B cell (primary cell): ENCODE results near the gene POLL. TPM values are rescaled to one million over a fixed set of nuclear protein-coding genes. Genes with fewer than 3 reads are reported as not detected.
"Not testable (repeated sequence)": the region's sequence is repeated elsewhere in the genome, so short reads cannot be mapped to it uniquely, and the experiment has no call there.

Experiments
- ATAC-seq: fragments of 200-7000 bp; cut with Tn5 transposase; one replicate; pipeline ENCODE4 v1.10.0; 2021; ENCODE audit warnings: low read depth, mild to moderate bottlenecking, moderate number of reproducible peaks, moderate library complexity
- CTCF ChIA-PET: fragments of 350-600 bp; sonication (Branson Sonifier 250); formaldehyde crosslinking; loops from one replicate; lab custom pipeline; 2021; ENCODE audit warnings: antibody characterized with exemption, inconsistent platforms; lab: Charles Lee
- POLR2A ChIA-PET: fragments of 350-600 bp; sonication (Branson Sonifier 250); formaldehyde crosslinking; loops from one replicate; lab custom pipeline; 2021; ENCODE audit warnings: antibody characterized with exemption; lab: Charles Lee
- DNase-seq: peaks from one replicate; pipeline ENCODE4 v3.0.0; 2013
- H2AFZ ChIP-seq: 2 replicates; pipeline ENCODE4 v1.6.1; 2012; ENCODE audit warnings: mild to moderate bottlenecking, low read depth, low read length; ENCODE audit not compliant: insufficient read depth, poor library complexity, severe bottlenecking
- H3K27ac ChIP-seq, 2 donors: 1 replicate in 1 of 2; 2 replicates in 1 of 2; pipeline ENCODE4 v1.5.1; 2012 to 2013; ENCODE audit warnings: low read length in 2 of 2, mild to moderate bottlenecking in 2 of 2, moderate library complexity in 1 of 2
- H3K27me3 ChIP-seq, 4 experiments: fragments of 200-600 bp in 1 of 4; sonication (generic) in 1 of 4; replicated peaks in 1 of 4; 1 replicate in 2 of 4; 2 replicates in 2 of 4; pipeline versions ENCODE4 v1.6.1 to v1.7.0; 2013 to 2016; ENCODE audit warnings: low read length in 3 of 4, mild to moderate bottlenecking in 2 of 4, mixed read lengths in 1 of 4, moderate library complexity in 1 of 4; ENCODE audit not compliant: insufficient read depth in 4 of 4, control insufficient read depth in 3 of 4; ENCODE audit errors: control extremely low read depth in 1 of 4
- H3K36me3 ChIP-seq, 2 experiments: replicated peaks in 1 of 2; 1 replicate in 1 of 2; 2 replicates in 1 of 2; pipeline versions ENCODE4 v1.6.1 to v1.7.1; 2013; ENCODE audit warnings: low read length in 1 of 2; ENCODE audit not compliant: insufficient read depth in 2 of 2, control insufficient read depth in 1 of 2; ENCODE audit errors: control extremely low read depth in 1 of 2, extremely low read depth in 1 of 2
- H3K4me1 ChIP-seq, 2 donors: fragments of 200-600 bp in 1 of 2; sonication (generic) in 1 of 2; 1 replicate in 1 of 2; 2 replicates in 1 of 2; pipeline versions ENCODE4 v1.5.1 to v1.6.1; 2013 to 2017; ENCODE audit warnings: low read length in 2 of 2; ENCODE audit not compliant: control insufficient read depth in 2 of 2, insufficient read depth in 2 of 2
- H3K4me2 ChIP-seq: replicated peaks from 2 replicates; pipeline ENCODE3; 2012; ENCODE audit warnings: mild to moderate bottlenecking, low read depth, low read length; ENCODE audit not compliant: poor library complexity, severe bottlenecking
- H3K4me3 ChIP-seq, 5 experiments: fragments of 200-600 bp in 1 of 5; sonication (generic) in 1 of 5; 1 replicate in 3 of 5; 2 replicates in 2 of 5; pipeline versions ENCODE4 v1.5.1 to v1.7.0; 2011 to 2016; ENCODE audit warnings: low read length in 4 of 5, mild to moderate bottlenecking in 4 of 5, low read depth in 2 of 5, control low read depth in 1 of 5, moderate library complexity in 1 of 5; ENCODE audit not compliant: insufficient read depth in 1 of 5; ENCODE audit errors: control extremely low read depth in 1 of 5, extremely low read depth in 1 of 5
- H3K79me2 ChIP-seq: fragments of 200-600 bp; sonication (generic); one replicate; pipeline ENCODE4 v1.6.0; 2016; ENCODE audit warnings: low read length; ENCODE audit not compliant: control insufficient read depth, insufficient read depth
- H3K9ac ChIP-seq: fragments of 200-600 bp; sonication (generic); 2 replicates; pipeline ENCODE4 v1.6.1; 2017; ENCODE audit warnings: mild to moderate bottlenecking, low read length, moderate library complexity
- H3K9me3 ChIP-seq, 3 donors: one replicate each; pipeline versions ENCODE4 v1.6.1 to v1.7.1; 2013; ENCODE audit warnings: low read length in 2 of 3; ENCODE audit not compliant: control insufficient read depth in 2 of 3, insufficient read depth in 1 of 3; ENCODE audit errors: control extremely low read depth in 1 of 3
- H4K20me1 ChIP-seq: 2 replicates; pipeline ENCODE4 v1.6.0; 2012; ENCODE audit warnings: mild to moderate bottlenecking, low read length; ENCODE audit not compliant: insufficient read depth, control insufficient read depth, poor library complexity, severe bottlenecking
- H3K27ac Mint-ChIP-seq: one replicate; pipeline ENCODE4 v1.8.0; 2021; ENCODE audit warnings: mixed read lengths
- H3K27me3 Mint-ChIP-seq: one replicate; pipeline ENCODE4 v1.8.0; 2021; ENCODE audit warnings: mixed read lengths
- H3K4me1 Mint-ChIP-seq: one replicate; pipeline ENCODE4 v1.8.0; 2021; ENCODE audit warnings: mixed read lengths
- H3K4me3 Mint-ChIP-seq: one replicate; pipeline ENCODE4 v1.8.0; 2021; ENCODE audit warnings: mixed read lengths
- H3K9me3 Mint-ChIP-seq: one replicate; pipeline ENCODE4 v1.8.0; 2022; ENCODE audit warnings: mixed read lengths; ENCODE audit not compliant: insufficient read depth
- CTCF ChIP-seq: fragments of 200-600 bp; IDR thresholded peaks from one replicate; pipeline ENCODE4 v1.8.0; 2022; ENCODE audit warnings: antibody characterized with exemption, mild to moderate bottlenecking
- EZH2 ChIP-seq: IDR thresholded peaks from 2 replicates; pipeline ENCODE4 v1.6.1; 2012; ENCODE audit warnings: borderline replicate concordance, low read depth, mild to moderate bottlenecking, moderate library complexity, low read length; ENCODE audit not compliant: insufficient read depth, poor library complexity, severe bottlenecking
- WGBS: methylation state at CpG from one replicate; pipeline ENCODE4 v1.1.5; 2013; ENCODE audit warnings: missing lambda C conversion rate; ENCODE audit not compliant: insufficient coverage; 5-methylcytosine and 5-hydroxymethylcytosine counted together
- intact Hi-C: fragments of 100-400 bp; cut with micrococcal nuclease; formaldehyde crosslinking; loops from one replicate; pipeline ENCODE4 v1.10.0; 2022
- polyA minus RNA-seq: library from RNA; depleted of rRNA, polyadenylated mRNA; stranded (reverse); fragments of >200 nt; gene quantifications from 2 replicates; pipeline ENCODE4 v1.2.3, GENCODE V29; 2012
- polyA plus RNA-seq: library from polyadenylated mRNA; depleted of rRNA; stranded (reverse); fragments of >200 nt; gene quantifications from 2 replicates; pipeline ENCODE4 v1.2.3, GENCODE V29; 2012
- total RNA-seq, 2 donors: library from RNA; stranded (reverse); fragments of 120-200 nt in 1 of 2; gene quantifications; 1 replicate in 1 of 2; 2 replicates in 1 of 2; pipeline versions ENCODE4 v1.2.3 to v1.2.4, GENCODE V29; 2013 to 2022

Gene POLL
- total RNA-seq = 46.7 TPM in 2 replicates
- 14.0 TPM for total RNA-seq (2013)
- polyA plus RNA-seq = 35.2 and 46.0 TPM in 2 replicates
- polyA minus RNA-seq = 18.2 and 21.0 TPM in 2 replicates

GRCh38 chr10:101587725-101588653 is at the start of gene POLL, which contains the start of gene DPCD:
Gene POLL (minus strand): TSS chr10:101588257. CDS start chr10:101587360, 897 bp downstream.
Gene DPCD (plus strand): TSS chr10:101588321. CDS start chr10:101588337, 16 bp downstream.
- DNase-seq (peak; percentile 92), ATAC-seq (peak; percentile 96)
- peak within 1 kb of the TSS; percentile 70 to 86 for H3K27ac ChIP-seq
- H3K4me3 ChIP-seq = peak within 1 kb of the TSS; percentile 57 to 95 (median 91)
- H2AFZ ChIP-seq = peak within 1 kb of the TSS; percentile 98
- no peaks in the 10 kb centered on the region for H3K9me3 ChIP-seq
- H3K4me1 Mint-ChIP-seq = peaks cover 21% of the 10 kb centered on the region
- H3K9me3 Mint-ChIP-seq = no peaks in the 10 kb centered on the region
- H3K27ac Mint-ChIP-seq = peak within 1 kb of the TSS; percentile 85
- WGBS = under 1% methylated on average over 40 of the region's 50 CpGs
- peak within 1 kb of the TSS; percentile 92 for H3K9ac ChIP-seq
- H3K36me3 ChIP-seq = peaks cover 2 to 8% of the 10 kb centered on the region in 2 experiments
- H3K79me2 ChIP-seq = peaks cover 17% of the 10 kb centered on the region
- intact Hi-C loops = loop anchor here (1.0 to 5.0 kb wide), 4 partner anchors 18 to 235 kb away; partner anchors contain the start of gene NPM3
- peaks cover 15 to 19% of the 10 kb centered on the region in 2 donors for H3K4me1 ChIP-seq
- TF ChIP-seq CTCF (no peak), EZH2 (no peak)
- peak within 1 kb of the TSS; percentile 83 for H3K4me2 ChIP-seq
- POLR2A ChIA-PET = interaction anchor here (0.7 to 1.1 kb wide), 3 partner anchors 18 to 1053 kb away, joined by 3 read pairs; partner anchors contain the start of gene HIF1AN
- no peaks in the 10 kb centered on the region for H3K27me3 Mint-ChIP-seq
- no peaks in the 10 kb centered on the region for H4K20me1 ChIP-seq
- CTCF ChIA-PET = interaction anchor here (0.6 to 1.5 kb wide), 4 partner anchors 16 to 578 kb away, joined by 4 to 7 read pairs (median 6); no protein-coding TSS in a partner anchor
- H3K27me3 ChIP-seq = no peaks in the 10 kb centered on the region
- peak within 1 kb of the TSS; percentile 96 for H3K4me3 Mint-ChIP-seq

DNA sequence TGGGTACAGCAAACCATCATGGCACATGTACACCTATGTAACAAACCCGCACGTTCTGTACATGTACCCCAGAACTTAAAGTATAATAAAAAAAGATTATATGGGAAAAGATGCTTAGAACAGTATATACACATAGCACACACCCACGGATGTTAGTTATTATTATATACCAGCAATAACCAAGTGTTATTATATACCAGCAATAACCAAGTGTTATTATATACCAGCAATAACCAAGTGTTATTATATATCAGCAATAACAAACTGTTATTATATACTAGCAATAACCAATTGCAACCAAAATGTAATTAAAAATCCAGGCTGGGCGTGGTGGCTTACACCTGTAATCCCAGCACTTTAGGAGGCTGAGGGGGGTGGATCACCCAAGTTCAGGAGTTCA is 45.5 kb upstream of the POLL start:
- H3K4me1 Mint-ChIP-seq, H3K27me3 ChIP-seq, H3K9ac ChIP-seq, H3K27me3 Mint-ChIP-seq, H2AFZ ChIP-seq, DNase-seq, H3K27ac Mint-ChIP-seq, H3K9me3 Mint-ChIP-seq, H3K4me2 ChIP-seq, CTCF ChIA-PET, POLR2A ChIA-PET, H3K4me3 ChIP-seq, H3K9me3 ChIP-seq, ATAC-seq, H3K4me3 Mint-ChIP-seq, intact Hi-C loops, H3K4me1 ChIP-seq, H3K27ac ChIP-seq: not testable (repeated sequence)
- H3K36me3 ChIP-seq = peaks cover 3 to 38% of the 10 kb centered on the region in 2 experiments
- H4K20me1 ChIP-seq = peaks cover 45% of the 10 kb centered on the region
- WGBS = no CpG with 5 or more reads among the region's 4 CpGs
- H3K79me2 ChIP-seq = peaks cover 37% of the 10 kb centered on the region
